CD8-positive, alpha-beta memory T cell (primary cell): ENCODE data around the gene CHST11. TPM values are rescaled to one million over a fixed set of nuclear protein-coding genes. Genes with fewer than 3 reads are reported as not detected.
A peak's percentile ranks its signal among the peaks of the same experiment; 100 is the strongest.

ENCODE experiments used
- CTCF ChIA-PET: fragments of 350-600 bp; sonication (Branson Sonifier 250); formaldehyde crosslinking; loops from one replicate; lab custom pipeline; 2021; ENCODE audit warnings: antibody characterized with exemption; lab: Charles Lee
- POLR2A ChIA-PET: fragments of 350-600 bp; sonication (Branson Sonifier 250); formaldehyde crosslinking; loops from one replicate; lab custom pipeline; 2021; ENCODE audit warnings: antibody characterized with exemption; lab: Charles Lee
- DNase-seq, 5 donors: peaks; one replicate each; pipeline versions ENCODE4 v3.0.0 to v3.0.0-alpha.2; 2020 to 2022; ENCODE audit warnings: mixed read lengths in 1 of 5
- H3K27ac ChIP-seq: one replicate; pipeline ENCODE4 v1.7.0; 2013; ENCODE audit warnings: low read depth, mild to moderate bottlenecking, low read length, moderate library complexity
- H3K27me3 ChIP-seq: 2 replicates; pipeline ENCODE4 v1.7.0; 2013; ENCODE audit warnings: low read length, mild to moderate bottlenecking; ENCODE audit not compliant: insufficient read depth, poor library complexity, severe bottlenecking
- H3K36me3 ChIP-seq: 2 replicates; pipeline ENCODE4 v1.7.0; 2013; ENCODE audit warnings: mild to moderate bottlenecking, low read length, moderate library complexity; ENCODE audit not compliant: insufficient read depth
- H3K4me1 ChIP-seq: 2 replicates; pipeline ENCODE4 v1.7.0; 2013; ENCODE audit warnings: mild to moderate bottlenecking, low read length, moderate library complexity; ENCODE audit not compliant: insufficient read depth
- H3K4me3 ChIP-seq: 2 replicates; pipeline ENCODE4 v1.7.0; 2013; ENCODE audit warnings: mild to moderate bottlenecking, low read length
- H3K9me3 ChIP-seq: 2 replicates; pipeline ENCODE4 v1.7.0; 2013; ENCODE audit warnings: mild to moderate bottlenecking, low read length
- H3K27ac Mint-ChIP-seq, 8 donors: one replicate each; pipeline ENCODE4 v1.8.0; 2020 to 2021; ENCODE audit warnings: mixed read lengths in 8 of 8, mild to moderate bottlenecking in 6 of 8, inconsistent platforms in 3 of 8, moderate library complexity in 3 of 8
- H3K27me3 Mint-ChIP-seq, 2 donors: one replicate each; pipeline ENCODE4 v1.8.0; 2020 to 2021; ENCODE audit warnings: mixed read lengths in 2 of 2, mild to moderate bottlenecking in 1 of 2, moderate library complexity in 1 of 2
- H3K36me3 Mint-ChIP-seq, 3 donors: one replicate each; pipeline ENCODE4 v1.8.0; 2020 to 2021; ENCODE audit warnings: mixed read lengths in 3 of 3, inconsistent platforms in 1 of 3, mild to moderate bottlenecking in 1 of 3
- H3K4me1 Mint-ChIP-seq, 3 donors: one replicate each; pipeline ENCODE4 v1.8.0; 2020 to 2021; ENCODE audit warnings: mixed read lengths in 3 of 3, inconsistent platforms in 1 of 3, mild to moderate bottlenecking in 1 of 3
- H3K4me3 Mint-ChIP-seq, 7 donors: one replicate each; pipeline ENCODE4 v1.8.0; 2020 to 2021; ENCODE audit warnings: mixed read lengths in 7 of 7, mild to moderate bottlenecking in 6 of 7, moderate library complexity in 4 of 7, inconsistent platforms in 2 of 7
- H3K9me3 Mint-ChIP-seq, 5 donors: one replicate each; pipeline ENCODE4 v1.8.0; 2020 to 2022; ENCODE audit warnings: mixed read lengths in 5 of 5, mild to moderate bottlenecking in 3 of 5, moderate library complexity in 2 of 5, inconsistent platforms in 1 of 5
- polyA plus RNA-seq: library from polyadenylated mRNA; unstranded; fragments of 300-500 nt; fragmentation: Illumina TruSeq; gene quantifications from one replicate; pipeline ENCODE4 v1.2.3, GENCODE V29; 2021
- total RNA-seq, 2 experiments: library from RNA; stranded (reverse); gene quantifications; one replicate each; pipeline ENCODE4 v1.2.3, GENCODE V29; 2021

The CHST11 gene
- total and polyA plus RNA-seq, 3 experiments from 2014 or later = 47.8 to 76.8 (median 51.5) TPM

GRCh38 chr12:104722601-104723534 is 266.1 kb downstream of the CHST11 start:
- Mint-ChIP-seq H3K36me3 (peaks cover 0 to 11% (median 0%) of the 10 kb centered on the region in 3 donors), H3K27me3 (no peaks in the 10 kb centered on the region), H3K9me3 (no peaks in the 10 kb centered on the region), H3K27ac (peak overlapping the region; percentile 50 to 95 (median 91)), H3K4me3 (peak overlapping the region in 2 of 7 donors; percentile 22 to 74), H3K4me1 (peaks cover 74 to 95% (median 81%) of the 10 kb centered on the region in 3 donors)
- ChIA-PET POLR2A (interaction anchor here (0.5 kb wide), 1 partner anchor 39 kb away, joined by 4 read pairs; no protein-coding TSS in a partner anchor), CTCF (no interaction called here)
- Histone ChIP-seq H3K4me3 (no peak overlapping the region), H3K27me3 (no peaks in the 10 kb centered on the region), H3K9me3 (no peaks in the 10 kb centered on the region), H3K27ac (no peak overlapping the region), H3K4me1 (peaks cover 51% of the 10 kb centered on the region), H3K36me3 (no peaks in the 10 kb centered on the region)
- peak in 1 of 5 donors; percentile 7 for DNase-seq

- no peaks in the 10 kb centered on the region for H3K27me3 Mint-ChIP-seq
- no peaks in the 10 kb centered on the region for H3K9me3 Mint-ChIP-seq
- H3K27ac ChIP-seq = no peak overlapping the region
- peak overlapping the region in 6 of 8 donors; percentile 78 to 93 (median 85) for H3K27ac Mint-ChIP-seq
- ChIA-PET CTCF (no interaction called here), POLR2A (no interaction called here)
- peaks cover 71 to 93% (median 78%) of the 10 kb centered on the region in 3 donors for H3K4me1 Mint-ChIP-seq
- no peaks in the 10 kb centered on the region for H3K9me3 ChIP-seq
- peaks cover 51% of the 10 kb centered on the region for H3K4me1 ChIP-seq
- H3K27me3 ChIP-seq = no peaks in the 10 kb centered on the region
- peaks cover 0 to 18% (median 0%) of the 10 kb centered on the region in 3 donors for H3K36me3 Mint-ChIP-seq
- peaks cover under 1% of the 10 kb centered on the region for H3K36me3 ChIP-seq
- peak overlapping the region in 1 of 7 donors; percentile 22 for H3K4me3 Mint-ChIP-seq
- no peak for DNase-seq
- no peak overlapping the region for H3K4me3 ChIP-seq
Measured at GRCh38 chr12:104723895-104724294, 267.1 kb downstream of the CHST11 start.

- POLR2A ChIA-PET = no interaction called here
- DNase-seq = no peak
- no peak overlapping the region for H3K27ac ChIP-seq
- H3K4me1 ChIP-seq = peaks cover 45% of the 10 kb centered on the region
- H3K27me3 ChIP-seq = no peaks in the 10 kb centered on the region
- H3K4me3 Mint-ChIP-seq = no peak overlapping the region
- CTCF ChIA-PET = no interaction called here
- H3K36me3 ChIP-seq = peaks cover 6% of the 10 kb centered on the region
- peaks cover 71 to 93% (median 79%) of the 10 kb centered on the region in 3 donors for H3K4me1 Mint-ChIP-seq
- H3K27ac Mint-ChIP-seq = peak overlapping the region in 7 of 8 donors; percentile 8 to 80 (median 51)
- no peak overlapping the region for H3K4me3 ChIP-seq
- H3K27me3 Mint-ChIP-seq = no peaks in the 10 kb centered on the region
- H3K9me3 ChIP-seq = no peaks in the 10 kb centered on the region
- no peaks in the 10 kb centered on the region for H3K9me3 Mint-ChIP-seq
- peaks cover 0 to 29% (median 0%) of the 10 kb centered on the region in 3 donors for H3K36me3 Mint-ChIP-seq
Measured at GRCh38 chr12:104724992-104725585, 268.3 kb downstream of the CHST11 start.

GRCh38 chr12:104725610-104726009 is 268.9 kb downstream of the CHST11 start:
- ChIA-PET CTCF (no interaction called here), POLR2A (no interaction called here)
- Histone ChIP-seq H3K27me3 (no peaks in the 10 kb centered on the region), H3K9me3 (no peaks in the 10 kb centered on the region), H3K4me3 (no peak overlapping the region), H3K4me1 (peaks cover 42% of the 10 kb centered on the region), H3K36me3 (peaks cover 6% of the 10 kb centered on the region), H3K27ac (no peak overlapping the region)
- Mint-ChIP-seq H3K27me3 (no peaks in the 10 kb centered on the region), H3K4me1 (peaks cover 70 to 93% (median 78%) of the 10 kb centered on the region in 3 donors), H3K9me3 (no peaks in the 10 kb centered on the region), H3K27ac (peak overlapping the region in 6 of 8 donors; percentile 18 to 80 (median 58)), H3K4me3 (no peak overlapping the region), H3K36me3 (peaks cover 0 to 31% (median 0%) of the 10 kb centered on the region in 3 donors)
- DNase-seq = peak in 1 of 5 donors; percentile 4

- Mint-ChIP-seq H3K4me3 (peak overlapping the region in 1 of 7 donors; percentile 28), H3K27me3 (no peaks in the 10 kb centered on the region), H3K4me1 (peaks cover 60 to 90% (median 68%) of the 10 kb centered on the region in 3 donors), H3K9me3 (no peaks in the 10 kb centered on the region), H3K27ac (peak overlapping the region in 3 of 8 donors; percentile 50 to 67 (median 55)), H3K36me3 (peaks cover 0 to 34% (median 0%) of the 10 kb centered on the region in 3 donors)
- CTCF ChIA-PET = interaction anchor here (0.8 kb wide), 1 partner anchor 12 kb away, joined by 4 read pairs; no protein-coding TSS in a partner anchor
- Histone ChIP-seq H3K27ac (no peak overlapping the region), H3K4me1 (peaks cover 26% of the 10 kb centered on the region), H3K4me3 (no peak overlapping the region), H3K27me3 (no peaks in the 10 kb centered on the region), H3K36me3 (peaks cover 6% of the 10 kb centered on the region), H3K9me3 (no peaks in the 10 kb centered on the region)
- POLR2A ChIA-PET = interaction anchor here (0.6 kb wide), 1 partner anchor 284 kb away, joined by 3 read pairs; no protein-coding TSS in a partner anchor
- peak in 1 of 5 donors; percentile 4 for DNase-seq
Measured at GRCh38 chr12:104727726-104728465, 271.1 kb downstream of the CHST11 start.

- no peak for DNase-seq
- Mint-ChIP-seq H3K4me1 (peaks cover 57 to 90% (median 67%) of the 10 kb centered on the region in 3 donors), H3K9me3 (no peaks in the 10 kb centered on the region), H3K36me3 (peaks cover 0 to 34% (median 0%) of the 10 kb centered on the region in 3 donors), H3K27me3 (no peaks in the 10 kb centered on the region), H3K27ac (peak overlapping the region in 4 of 8 donors; percentile 21 to 60 (median 30)), H3K4me3 (no peak overlapping the region)
- ChIA-PET POLR2A (no interaction called here), CTCF (no interaction called here)
- peaks cover 29% of the 10 kb centered on the region for H3K4me1 ChIP-seq
- H3K27me3 ChIP-seq = no peaks in the 10 kb centered on the region
- no peak overlapping the region for H3K4me3 ChIP-seq
- H3K36me3 ChIP-seq = peaks cover 6% of the 10 kb centered on the region
- no peaks in the 10 kb centered on the region for H3K9me3 ChIP-seq
- no peak overlapping the region for H3K27ac ChIP-seq
Measured at GRCh38 chr12:104729091-104729490, 272.3 kb downstream of the CHST11 start.

- H3K9me3 ChIP-seq = no peaks in the 10 kb centered on the region
- H3K4me3 Mint-ChIP-seq = peak overlapping the region in 1 of 7 donors; percentile 49
- no peak overlapping the region for H3K4me3 ChIP-seq
- H3K36me3 Mint-ChIP-seq = peaks cover 0 to 34% (median 0%) of the 10 kb centered on the region in 3 donors
- H3K27me3 ChIP-seq = no peaks in the 10 kb centered on the region
- H3K27ac Mint-ChIP-seq = peak overlapping the region in 6 of 8 donors; percentile 21 to 95 (median 38)
- H3K4me1 Mint-ChIP-seq = peaks cover 59 to 91% (median 70%) of the 10 kb centered on the region in 3 donors
- H3K27me3 Mint-ChIP-seq = no peaks in the 10 kb centered on the region
- DNase-seq = peak in 1 of 5 donors; percentile 26
- POLR2A ChIA-PET = interaction anchor here (0.7 kb wide), 1 partner anchor 9 kb away, joined by 3 read pairs; no protein-coding TSS in a partner anchor
- no peaks in the 10 kb centered on the region for H3K9me3 Mint-ChIP-seq
- H3K4me1 ChIP-seq = peaks cover 28% of the 10 kb centered on the region
- peaks cover 6% of the 10 kb centered on the region for H3K36me3 ChIP-seq
- CTCF ChIA-PET = interaction anchor here (0.9 kb wide), 1 partner anchor 10 kb away, joined by 4 read pairs; no protein-coding TSS in a partner anchor
- H3K27ac ChIP-seq = no peak overlapping the region
Measured at GRCh38 chr12:104729610-104730446, 273.1 kb downstream of the CHST11 start.
